ENCODE data around the gene LPCAT3. TPM values are rescaled to one million over a fixed set of nuclear protein-coding genes. Genes with fewer than 3 reads are reported as not detected.
A peak's percentile ranks its signal among the peaks of the same experiment; 100 is the strongest.

The LPCAT3 gene
- total RNA-seq, 2 donors from 2014 or later: 28.3 to 29.0 TPM

DNA sequence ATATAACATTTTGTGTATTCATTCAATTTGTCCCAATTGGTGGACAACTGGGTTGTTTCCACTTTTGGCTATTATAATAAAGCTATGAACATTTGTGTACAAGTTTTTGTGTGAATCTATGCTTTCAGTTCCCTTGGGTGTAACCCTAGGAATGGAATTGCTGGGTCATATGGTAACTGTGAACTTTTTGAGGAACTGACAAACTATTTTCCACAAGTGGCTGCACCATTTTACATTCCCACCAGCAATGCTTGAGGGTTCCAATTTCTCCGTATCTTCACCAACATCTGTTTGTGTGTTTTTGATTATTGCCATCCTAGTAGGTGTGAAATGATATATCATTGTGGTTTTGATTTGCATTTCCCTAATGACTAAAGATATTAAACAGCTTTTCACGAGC, 13.0 kb downstream of the LPCAT3 start:
- peaks cover 3 to 7% of the 10 kb centered on the region in 2 donors for H3K36me3 Mint-ChIP-seq (ENCODE audit: insufficient read depth in 2 of 2)
- H3K4me1 Mint-ChIP-seq (ENCODE audit: low read depth): peaks cover 17% of the 10 kb centered on the region
- H3K4me3 Mint-ChIP-seq: no peak overlapping the region
- no peak for DNase-seq
- peak overlapping the region; percentile 66 for H3K27ac Mint-ChIP-seq
- H3K9me3 Mint-ChIP-seq: no peaks in the 10 kb centered on the region
- no peak for ATAC-seq (replicated peaks in 1 of 2)
- H3K27me3 Mint-ChIP-seq (ENCODE audit: low read depth): no peaks in the 10 kb centered on the region

GRCh38 chr12:7004840-7005239, 13.4 kb downstream of the LPCAT3 start:
- H3K36me3 Mint-ChIP-seq (ENCODE audit: insufficient read depth in 2 of 2): peaks cover 3 to 7% of the 10 kb centered on the region in 2 donors
- no peak for DNase-seq
- H3K27me3 Mint-ChIP-seq (ENCODE audit: low read depth): no peaks in the 10 kb centered on the region
- peak overlapping the region; percentile 66 for H3K27ac Mint-ChIP-seq
- no peak overlapping the region for H3K4me3 Mint-ChIP-seq
- no peak for ATAC-seq (replicated peaks in 1 of 2)
- H3K9me3 Mint-ChIP-seq: no peaks in the 10 kb centered on the region
- H3K4me1 Mint-ChIP-seq (ENCODE audit: low read depth): peaks cover 12% of the 10 kb centered on the region

- H3K27me3 Mint-ChIP-seq (ENCODE audit: low read depth): no peaks in the 10 kb centered on the region
- DNase-seq (no peak), ATAC-seq (replicated peaks in 1 of 2) (peak in 1 of 2 donors; percentile 49)
- H3K4me1 Mint-ChIP-seq (ENCODE audit: low read depth): peaks cover 12% of the 10 kb centered on the region
- peaks cover 3 to 7% of the 10 kb centered on the region in 2 donors for H3K36me3 Mint-ChIP-seq (ENCODE audit: insufficient read depth in 2 of 2)
- no peak overlapping the region for H3K27ac Mint-ChIP-seq
- no peaks in the 10 kb centered on the region for H3K9me3 Mint-ChIP-seq
- no peak overlapping the region for H3K4me3 Mint-ChIP-seq
Measured at GRCh38 chr12:7004287-7004803, 13.9 kb downstream of the LPCAT3 start.

DNA sequence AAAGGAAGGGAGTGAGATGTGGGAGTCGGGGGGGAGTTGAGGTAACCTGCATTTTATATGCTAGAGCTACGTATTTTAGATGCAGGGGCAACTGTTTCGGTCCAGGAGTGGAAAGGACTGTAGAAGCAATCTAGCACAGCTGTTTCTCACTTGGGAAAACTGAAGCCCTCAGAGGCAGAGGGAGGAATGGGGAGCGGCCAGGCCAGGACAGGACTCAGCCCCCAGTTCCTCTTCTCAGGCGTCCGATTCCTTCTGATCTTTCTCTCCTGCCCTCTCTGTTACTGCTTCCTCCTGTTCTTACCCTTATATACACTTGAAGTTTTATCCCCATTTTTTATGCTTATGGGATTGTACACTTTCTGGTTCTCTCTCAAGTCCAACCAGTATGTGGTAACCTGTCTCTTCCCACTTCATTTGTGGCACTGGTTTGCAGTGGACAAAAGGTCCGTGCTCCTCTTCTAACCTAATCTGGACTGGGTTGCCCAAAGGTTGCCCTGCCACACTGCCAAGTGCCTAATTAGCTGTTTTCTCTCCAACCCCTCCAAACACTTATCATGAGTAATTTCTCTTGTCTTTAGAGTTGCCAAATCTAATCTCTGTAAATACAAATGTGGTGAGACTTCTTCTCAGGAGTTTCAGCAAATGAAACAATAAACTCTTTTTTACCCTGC, 16.2 kb downstream of the LPCAT3 start:
- Mint-ChIP-seq H3K27ac (peak overlapping the region; percentile 9), H3K9me3 (no peaks in the 10 kb centered on the region), H3K4me3 (no peak overlapping the region), H3K27me3 (ENCODE audit: low read depth) (no peaks in the 10 kb centered on the region), H3K4me1 (ENCODE audit: low read depth) (peaks cover 12% of the 10 kb centered on the region), H3K36me3 (ENCODE audit: insufficient read depth in 2 of 2) (peaks cover 3 to 7% of the 10 kb centered on the region in 2 donors)
- ATAC-seq (replicated peaks in 1 of 2) (no peak), DNase-seq (no peak)

DNA sequence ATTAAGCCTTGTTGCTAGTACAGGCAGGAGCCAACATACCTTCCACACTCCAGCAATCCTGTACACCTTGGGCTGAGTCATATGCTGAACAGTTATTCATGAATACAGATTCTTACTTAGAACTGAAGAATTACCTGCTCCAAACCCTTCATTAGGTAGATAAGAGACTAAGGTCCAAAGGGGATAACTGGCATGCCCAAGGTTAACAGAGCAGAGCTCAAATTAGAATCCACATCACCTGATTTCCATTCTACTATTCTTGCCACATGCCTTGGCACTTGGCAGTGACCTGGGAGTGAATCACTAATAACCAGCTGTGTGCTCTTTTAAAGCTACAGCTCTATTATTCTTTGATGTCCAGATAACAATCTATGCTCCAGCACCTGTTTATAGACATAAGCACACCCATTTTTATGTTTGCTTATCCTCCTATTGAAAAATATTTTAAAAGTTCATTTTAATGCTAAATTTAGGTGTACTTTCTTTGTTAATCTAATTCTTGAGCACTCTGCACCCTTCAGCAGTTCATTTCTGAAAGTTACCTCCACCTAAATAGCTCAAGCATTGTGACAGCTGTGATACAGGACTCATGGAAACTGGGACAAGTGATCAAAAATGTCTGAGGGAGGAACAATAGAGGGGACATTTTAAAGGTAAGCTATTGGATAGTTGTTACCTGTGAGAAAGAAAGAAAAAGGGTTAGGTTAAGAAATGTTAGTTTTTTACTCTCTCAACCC, 19.4 kb downstream of the LPCAT3 start:
- ATAC-seq (replicated peaks in 1 of 2) (no peak), DNase-seq (no peak)
- peaks cover 4 to 13% of the 10 kb centered on the region in 2 donors for H3K36me3 Mint-ChIP-seq (ENCODE audit: insufficient read depth in 2 of 2)
- peaks cover 4% of the 10 kb centered on the region for H3K4me1 Mint-ChIP-seq (ENCODE audit: low read depth)
- peak overlapping the region; percentile 17 for H3K27ac Mint-ChIP-seq
- no peaks in the 10 kb centered on the region for H3K27me3 Mint-ChIP-seq (ENCODE audit: low read depth)
- H3K9me3 Mint-ChIP-seq: no peaks in the 10 kb centered on the region
- H3K4me3 Mint-ChIP-seq: no peak overlapping the region

GRCh38 chr12:6996040-6996441, 22.2 kb downstream of the LPCAT3 start:
- no peak overlapping the region for H3K4me3 Mint-ChIP-seq
- H3K36me3 Mint-ChIP-seq (ENCODE audit: insufficient read depth in 2 of 2): peaks cover 5 to 11% of the 10 kb centered on the region in 2 donors
- no peak for DNase-seq
- no peak overlapping the region for H3K27ac Mint-ChIP-seq
- H3K4me1 Mint-ChIP-seq (ENCODE audit: low read depth): peaks cover 4% of the 10 kb centered on the region
- ATAC-seq (replicated peaks in 1 of 2): no peak
- no peaks in the 10 kb centered on the region for H3K9me3 Mint-ChIP-seq
- no peaks in the 10 kb centered on the region for H3K27me3 Mint-ChIP-seq (ENCODE audit: low read depth)

DNA sequence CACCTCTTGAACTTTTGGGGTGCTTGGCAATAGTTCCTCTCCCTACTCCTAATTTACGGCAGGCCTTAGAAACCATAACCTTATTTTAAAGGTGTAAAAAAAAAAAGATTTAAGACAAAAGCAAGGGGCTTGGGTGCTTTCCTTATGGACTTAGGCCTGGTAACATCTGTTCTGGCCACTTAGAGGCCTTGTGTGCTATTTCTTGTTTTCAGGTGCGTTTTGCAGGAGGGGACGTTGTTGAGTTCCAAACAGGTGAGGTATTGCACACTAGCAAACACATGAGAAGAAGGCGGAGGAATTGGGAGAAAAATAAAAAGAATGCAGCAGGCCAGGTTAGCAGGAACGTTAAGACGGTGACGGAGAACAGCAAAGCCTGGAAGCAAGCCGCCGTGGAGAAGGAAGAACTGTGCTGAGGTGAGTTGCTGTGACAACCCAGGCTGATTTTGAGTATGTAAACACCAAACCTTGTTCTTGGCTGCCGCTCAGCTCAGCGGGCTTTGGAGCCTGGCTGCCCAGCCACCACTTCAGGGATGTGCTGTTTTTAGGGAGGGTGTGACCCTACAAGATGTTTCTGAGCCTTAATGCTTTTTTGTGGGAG, 30.2 kb downstream of the LPCAT3 start:
- ATAC-seq (replicated peaks in 1 of 2) (no peak), DNase-seq (no peak)
- H3K4me3 Mint-ChIP-seq: no peak overlapping the region
- H3K4me1 Mint-ChIP-seq (ENCODE audit: low read depth): no peaks in the 10 kb centered on the region
- no peaks in the 10 kb centered on the region for H3K27me3 Mint-ChIP-seq (ENCODE audit: low read depth)
- no peaks in the 10 kb centered on the region for H3K9me3 Mint-ChIP-seq
- H3K36me3 Mint-ChIP-seq (ENCODE audit: insufficient read depth in 2 of 2): peaks cover 5 to 18% of the 10 kb centered on the region in 2 donors
- H3K27ac Mint-ChIP-seq: no peak overlapping the region

DNA sequence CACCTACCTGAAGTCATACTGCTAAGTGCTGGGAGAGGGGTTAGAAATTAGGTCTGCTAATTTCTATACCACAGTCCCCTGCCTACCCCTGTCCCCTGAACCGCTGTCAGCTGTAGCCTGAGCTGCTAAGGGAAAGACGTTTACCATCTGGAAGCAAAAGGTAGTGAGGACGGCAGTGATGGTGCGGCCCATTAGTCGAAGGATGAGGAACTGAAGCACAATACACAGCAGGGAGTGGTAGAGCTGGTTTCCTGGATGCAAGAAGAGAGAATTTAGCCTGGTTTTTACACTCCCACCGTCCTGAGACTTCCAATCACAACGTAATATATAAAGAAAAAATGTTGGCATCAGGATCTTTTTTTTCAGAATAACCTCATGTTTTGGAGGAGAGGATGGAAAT, 35.7 kb downstream of the LPCAT3 start:
- Mint-ChIP-seq H3K27me3 (ENCODE audit: low read depth) (no peaks in the 10 kb centered on the region), H3K36me3 (ENCODE audit: insufficient read depth in 2 of 2) (peaks cover 3 to 14% of the 10 kb centered on the region in 2 donors), H3K4me1 (ENCODE audit: low read depth) (no peaks in the 10 kb centered on the region), H3K27ac (no peak overlapping the region), H3K9me3 (no peaks in the 10 kb centered on the region), H3K4me3 (no peak overlapping the region)
- DNase-seq (no peak), ATAC-seq (replicated peaks in 1 of 2) (no peak)

DNA sequence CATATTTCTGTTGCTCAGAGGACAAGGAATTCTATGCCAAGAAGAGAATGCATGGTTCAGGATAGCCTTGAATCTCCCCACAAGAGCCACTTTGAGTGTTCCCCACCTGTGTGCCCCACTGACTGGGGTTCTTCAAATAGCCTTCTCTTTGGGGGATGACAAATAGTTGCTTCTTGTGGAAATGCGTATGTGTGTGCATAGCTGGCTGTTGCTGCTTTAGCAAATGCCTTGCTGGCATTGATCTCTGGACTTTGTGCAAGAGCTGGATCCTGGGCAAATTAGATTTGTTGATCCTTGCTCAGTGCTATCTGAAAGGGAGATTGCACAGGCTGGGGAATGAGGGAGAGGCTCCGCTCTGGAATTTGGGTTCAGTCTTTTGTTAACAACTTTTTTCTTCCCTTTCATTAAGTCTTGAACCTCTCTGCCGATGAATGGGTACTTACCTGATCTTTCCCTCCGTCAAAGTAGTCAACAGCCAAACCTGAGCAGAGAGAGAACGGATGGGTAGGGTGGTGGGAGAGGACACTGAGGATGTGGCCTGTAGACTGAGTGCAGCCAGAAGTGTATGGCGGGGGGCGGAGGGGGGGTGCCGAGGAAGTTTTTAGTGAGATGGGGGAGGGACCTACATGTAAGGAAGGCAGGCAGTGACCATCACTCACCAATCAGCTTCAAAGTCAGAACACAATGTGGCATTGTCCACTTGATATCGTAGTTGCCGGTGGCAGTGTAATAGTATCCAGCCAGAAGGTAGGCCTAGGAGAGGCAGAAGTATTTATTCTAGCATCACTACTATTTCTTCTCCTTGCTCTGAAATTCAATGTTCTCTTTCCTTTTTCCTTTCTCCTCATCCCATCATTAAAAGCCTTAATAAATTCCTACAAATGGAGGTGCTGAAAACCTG, 36.9 kb downstream of the LPCAT3 start:
- H3K9me3 Mint-ChIP-seq: no peaks in the 10 kb centered on the region
- peak overlapping the region; percentile 44 for H3K27ac Mint-ChIP-seq
- DNase-seq: no peak
- ATAC-seq (replicated peaks in 1 of 2): no peak
- H3K27me3 Mint-ChIP-seq (ENCODE audit: low read depth): no peaks in the 10 kb centered on the region
- H3K4me1 Mint-ChIP-seq (ENCODE audit: low read depth): no peaks in the 10 kb centered on the region
- no peak overlapping the region for H3K4me3 Mint-ChIP-seq
- H3K36me3 Mint-ChIP-seq (ENCODE audit: insufficient read depth in 2 of 2): peaks cover 3 to 24% of the 10 kb centered on the region in 2 donors

DNA sequence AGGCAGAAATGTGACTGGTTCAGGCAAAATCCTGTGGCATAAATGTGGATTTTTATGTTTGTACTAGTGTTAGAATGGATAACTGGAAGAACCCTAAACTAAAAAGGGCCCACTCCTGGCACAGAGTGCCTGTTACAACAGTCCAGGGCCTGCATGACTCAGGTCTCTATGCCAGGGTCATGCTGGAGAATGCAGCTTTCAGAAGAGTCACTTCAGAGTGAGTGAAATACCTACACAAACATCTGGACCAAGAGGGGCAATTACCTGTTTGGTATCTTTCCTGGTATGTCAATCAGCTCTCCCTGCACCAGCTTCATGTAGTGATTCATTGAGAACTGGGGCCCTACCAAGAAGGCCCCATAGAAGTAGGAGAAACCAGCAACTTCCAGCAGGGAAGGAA, 37.5 kb downstream of the LPCAT3 start:
- no peaks in the 10 kb centered on the region for H3K27me3 Mint-ChIP-seq (ENCODE audit: low read depth)
- no peak overlapping the region for H3K27ac Mint-ChIP-seq
- peaks cover 5 to 27% of the 10 kb centered on the region in 2 donors for H3K36me3 Mint-ChIP-seq (ENCODE audit: insufficient read depth in 2 of 2)
- DNase-seq: no peak
- H3K9me3 Mint-ChIP-seq: no peaks in the 10 kb centered on the region
- H3K4me1 Mint-ChIP-seq (ENCODE audit: low read depth): no peaks in the 10 kb centered on the region
- ATAC-seq (replicated peaks in 1 of 2): no peak
- no peak overlapping the region for H3K4me3 Mint-ChIP-seq

DNA sequence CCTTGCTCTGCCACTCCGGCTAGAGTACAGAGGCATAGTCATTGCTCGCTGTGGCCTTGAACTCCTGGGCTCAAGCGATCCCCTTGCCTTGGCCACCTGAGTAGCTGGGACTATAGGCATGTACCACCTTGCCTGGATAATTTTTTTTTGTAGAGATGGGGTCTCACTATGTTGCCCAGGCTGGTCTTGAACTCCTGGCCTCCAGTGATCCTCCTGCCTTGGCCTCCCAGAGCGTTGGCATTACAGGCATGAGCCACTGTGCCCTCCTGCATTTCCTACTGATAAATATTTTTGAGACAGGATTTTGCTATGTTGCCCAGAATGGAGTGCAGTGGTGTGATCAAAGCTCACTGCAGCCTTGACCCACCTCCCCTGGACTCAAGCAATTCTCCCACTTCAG, 38.2 kb downstream of the LPCAT3 start:
- ATAC-seq (replicated peaks in 1 of 2) (no peak), DNase-seq (no peak)
- H3K27me3 Mint-ChIP-seq (ENCODE audit: low read depth): no peaks in the 10 kb centered on the region
- H3K4me1 Mint-ChIP-seq (ENCODE audit: low read depth): no peaks in the 10 kb centered on the region
- H3K36me3 Mint-ChIP-seq (ENCODE audit: insufficient read depth in 2 of 2): peaks cover 6 to 30% of the 10 kb centered on the region in 2 donors
- H3K4me3 Mint-ChIP-seq: no peak overlapping the region
- peak overlapping the region; percentile 81 for H3K27ac Mint-ChIP-seq
- H3K9me3 Mint-ChIP-seq: no peaks in the 10 kb centered on the region

GRCh38 chr12:6979453-6979852, 38.8 kb downstream of the LPCAT3 start:
- H3K27me3 Mint-ChIP-seq (ENCODE audit: low read depth): no peaks in the 10 kb centered on the region
- DNase-seq (no peak), ATAC-seq (replicated peaks in 1 of 2) (no peak)
- no peak overlapping the region for H3K4me3 Mint-ChIP-seq
- H3K4me1 Mint-ChIP-seq (ENCODE audit: low read depth): no peaks in the 10 kb centered on the region
- peak overlapping the region; percentile 56 for H3K27ac Mint-ChIP-seq
- H3K9me3 Mint-ChIP-seq: no peaks in the 10 kb centered on the region
- peaks cover 6 to 30% of the 10 kb centered on the region in 2 donors for H3K36me3 Mint-ChIP-seq (ENCODE audit: insufficient read depth in 2 of 2)

Data from activated T-cell treated with anti-CD3 and anti-CD28 coated beads, Interleukin-2, amount 50 U/mL, for 72 hours (primary cell).